ENCODE measurements around the gene HMG20A.
"Not testable (repeated sequence)": the region's sequence is repeated elsewhere in the genome, so short reads cannot be mapped to it uniquely, and the experiment has no call there.

HMG20A gene

DNA sequence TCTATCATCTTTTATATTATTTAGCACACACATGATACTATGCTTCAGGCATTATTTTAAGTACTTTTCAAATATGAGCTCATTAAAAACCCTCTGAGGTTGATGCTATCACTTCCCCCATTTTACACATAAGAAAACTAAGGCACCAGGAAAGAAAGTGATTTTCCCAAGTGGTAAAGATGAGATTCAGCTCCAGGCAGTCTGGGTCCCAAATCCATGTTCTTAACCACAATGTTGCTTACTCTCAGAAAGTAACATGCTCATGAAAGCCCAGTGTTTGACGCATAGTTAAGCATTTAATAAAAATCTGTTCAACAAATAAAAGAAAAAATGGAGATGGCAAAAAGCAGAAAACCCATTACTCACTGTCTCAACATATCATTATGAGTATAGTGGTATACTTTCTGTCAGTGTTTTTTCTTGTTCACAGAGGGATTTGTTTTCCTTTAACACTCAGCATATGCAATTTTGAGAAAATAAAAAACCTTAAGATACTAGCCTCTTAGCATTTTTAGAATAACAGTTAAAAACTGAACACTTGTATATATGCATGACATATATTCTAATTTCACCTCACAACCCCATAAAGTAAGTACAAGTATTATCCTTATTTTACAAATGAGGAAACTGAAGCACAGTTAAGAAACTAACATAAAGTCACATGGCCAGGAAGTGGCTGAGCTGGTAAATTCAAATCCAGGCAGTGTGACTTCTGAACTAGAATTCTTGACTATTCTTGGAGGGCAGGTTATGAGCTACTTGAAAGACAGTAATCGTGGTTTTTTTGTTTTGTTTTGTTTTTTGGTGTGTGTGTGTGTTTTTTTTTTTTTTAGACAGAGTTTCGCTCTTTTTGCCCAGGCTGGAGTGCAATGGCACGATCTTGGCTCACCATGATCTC is 11.2 kb upstream of the HMG20A start:
- DNase-seq: no peak

DNA sequence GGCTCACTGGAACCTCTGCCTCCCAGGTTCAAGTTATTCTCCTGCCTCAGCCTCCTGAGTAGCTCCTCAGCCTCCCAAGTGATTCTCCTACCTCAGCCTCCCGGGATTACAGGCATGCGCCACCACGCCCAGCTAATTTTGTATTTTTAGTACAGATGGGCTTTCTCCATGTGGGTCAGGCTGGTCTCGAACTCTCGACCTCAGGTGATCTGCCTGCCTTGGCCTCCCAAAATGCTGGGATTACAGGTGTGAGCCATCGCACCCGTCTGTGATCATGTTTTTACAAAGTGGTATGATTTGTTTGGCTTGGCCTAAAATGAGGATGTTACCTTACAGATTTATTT is 10.6 kb upstream of the HMG20A start:
- DNase-seq: not testable (repeated sequence)

DNA sequence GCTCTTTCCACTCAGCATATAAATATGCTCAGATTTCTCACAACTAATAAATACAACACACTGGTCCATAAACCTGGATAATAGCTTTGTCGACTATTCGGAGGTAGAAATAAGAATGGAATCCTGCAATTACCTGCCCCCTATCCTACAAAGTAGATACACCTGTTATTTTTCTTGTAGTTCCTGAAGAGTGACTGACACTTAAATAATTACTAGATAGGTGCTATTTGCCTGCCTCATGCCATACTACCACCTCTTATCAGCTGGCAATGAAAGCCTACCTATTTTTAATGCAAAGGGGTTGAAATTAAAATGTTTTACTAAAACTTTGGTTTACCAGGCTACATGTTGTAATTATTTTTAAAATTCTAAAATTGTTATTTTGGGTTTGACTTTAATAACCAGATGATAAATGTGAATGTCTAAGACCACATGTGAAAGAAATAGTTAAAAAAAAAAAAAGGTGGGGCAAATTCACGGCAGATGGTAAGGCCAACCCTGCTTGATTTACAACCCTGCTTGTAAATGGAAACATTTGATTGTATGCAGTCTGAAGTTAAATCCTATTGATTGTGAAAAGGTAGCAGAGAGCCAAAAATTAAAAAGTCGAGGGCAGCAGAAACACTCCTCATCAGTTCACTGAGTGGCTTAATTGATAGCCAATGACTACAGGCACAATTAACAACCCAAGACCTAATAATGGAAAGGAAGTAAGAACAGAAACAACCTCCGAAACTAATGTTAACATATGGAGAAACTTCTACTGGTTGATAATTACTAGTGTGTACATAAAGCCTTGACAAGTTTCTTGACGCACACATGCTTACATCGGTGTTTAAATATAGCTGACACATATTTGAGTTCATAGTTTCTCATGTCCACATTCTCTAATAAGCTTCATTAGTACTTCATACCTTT is 9.7 kb upstream of the HMG20A start:
- DNase-seq: peak in 2 of 3 experiments; percentile 69 to 93

DNA sequence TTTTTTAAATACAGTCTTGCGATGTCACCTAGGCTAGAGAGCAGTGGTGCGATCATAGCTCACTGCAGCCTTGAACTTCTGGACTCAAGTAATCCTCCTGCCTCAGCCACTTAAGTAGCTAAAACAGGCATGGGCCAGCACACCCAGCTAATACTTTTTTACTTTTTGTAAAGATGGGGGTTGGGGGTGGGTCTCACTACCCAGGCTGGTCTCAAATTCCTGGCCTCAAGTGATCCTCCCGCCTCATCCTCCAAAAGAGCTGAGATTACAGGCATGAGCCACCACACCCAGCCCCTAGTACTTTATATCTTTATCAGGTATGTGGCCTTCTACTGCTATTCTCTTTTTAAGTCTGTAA is 9.1 kb upstream of the HMG20A start:
- no peak for DNase-seq

DNA sequence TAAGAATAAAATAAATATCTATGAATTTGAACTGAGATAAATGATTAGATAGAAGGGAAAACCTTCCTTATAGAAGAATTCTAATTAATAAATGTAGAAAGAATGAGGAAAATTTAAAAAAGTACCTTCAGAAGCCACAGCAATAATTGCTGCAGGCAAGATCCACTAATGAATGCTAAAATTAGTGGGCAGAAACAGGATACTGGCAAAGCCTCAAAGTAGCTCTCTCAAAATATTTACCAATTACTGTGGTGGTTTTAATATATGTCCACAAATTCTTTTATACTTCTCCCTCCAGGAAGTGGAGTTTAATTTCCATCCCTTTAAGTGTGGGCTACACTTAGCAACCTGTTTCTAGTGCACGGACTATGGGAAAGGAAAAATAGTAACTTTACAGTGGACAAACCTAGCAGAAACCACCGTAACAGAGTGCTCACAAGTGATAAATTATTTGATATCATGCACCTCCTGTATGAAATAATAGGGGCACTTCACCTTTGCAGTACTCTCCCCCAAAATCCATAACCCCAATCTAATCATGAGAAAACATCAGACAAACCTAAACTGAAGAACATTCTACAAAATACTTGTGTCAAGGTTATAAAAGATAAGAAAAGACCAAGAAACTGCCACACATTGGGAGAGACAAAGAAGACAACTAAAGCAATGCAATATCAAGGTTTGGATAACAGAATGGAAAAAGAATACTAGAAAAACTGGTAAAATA is 7.6 kb upstream of the HMG20A start:
- peak in 1 of 3 experiments; percentile 42 for DNase-seq

DNA sequence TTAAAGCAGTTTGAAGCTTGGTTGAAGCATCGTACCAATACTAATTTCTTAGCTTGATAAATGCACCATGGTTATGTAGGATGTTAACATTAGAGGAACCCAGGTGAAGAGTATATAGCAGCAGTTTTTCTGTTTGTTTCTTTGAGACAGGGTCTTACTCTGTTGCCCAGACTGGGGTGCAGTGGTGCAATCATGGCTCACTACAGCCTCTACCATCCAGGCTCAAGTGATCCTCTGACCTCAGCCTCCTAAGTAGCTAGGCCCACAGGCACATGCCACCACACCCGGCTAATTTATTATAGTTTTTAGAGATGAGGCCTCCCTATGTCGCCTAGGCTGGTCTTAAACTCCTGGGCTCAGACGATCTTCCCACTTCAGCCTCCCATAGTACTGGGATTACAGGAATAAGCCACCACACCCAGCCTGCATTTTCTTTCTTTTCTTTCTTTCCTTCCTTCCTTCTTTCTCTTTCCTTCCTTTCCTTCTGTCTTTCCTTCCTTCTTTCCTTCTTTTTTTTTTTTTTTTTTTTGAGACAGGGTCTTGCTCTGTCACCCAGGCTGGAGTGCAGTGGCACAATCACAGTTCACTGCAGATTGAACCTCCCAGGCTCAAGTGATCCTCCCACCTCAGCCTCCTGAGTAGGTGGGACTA is 6.9 kb upstream of the HMG20A start:
- no peak for DNase-seq

DNA sequence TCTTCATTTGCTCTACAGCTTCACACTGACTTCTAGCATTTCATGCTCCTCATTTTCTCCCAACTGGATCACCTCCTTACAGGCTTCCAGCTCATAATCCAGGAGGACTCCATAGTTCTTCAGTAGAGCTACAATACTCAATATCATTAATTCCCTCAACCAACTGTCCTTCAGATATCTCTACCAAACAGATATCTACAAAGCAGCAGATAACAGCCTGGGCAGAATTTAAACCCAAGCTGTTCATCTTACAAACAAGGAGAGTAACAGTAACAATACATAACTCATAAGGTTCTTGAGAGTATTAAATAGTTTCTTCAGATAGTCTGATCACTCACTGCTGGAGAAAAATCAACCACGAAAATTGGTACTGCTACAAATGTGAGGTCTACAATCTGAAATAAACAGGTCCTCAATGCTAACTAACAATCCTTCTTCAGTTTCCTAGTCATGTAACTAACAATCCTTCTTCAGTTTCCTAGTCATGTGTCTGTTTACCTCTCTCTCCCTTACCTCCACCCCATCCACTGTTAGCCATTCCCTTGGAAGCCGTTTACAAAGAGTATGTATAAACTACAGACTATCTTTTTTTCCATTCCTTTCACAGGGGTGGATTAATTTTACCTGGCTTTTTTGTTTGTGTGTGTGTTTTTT is 5.8 kb upstream of the HMG20A start:
- no peak for DNase-seq

DNA sequence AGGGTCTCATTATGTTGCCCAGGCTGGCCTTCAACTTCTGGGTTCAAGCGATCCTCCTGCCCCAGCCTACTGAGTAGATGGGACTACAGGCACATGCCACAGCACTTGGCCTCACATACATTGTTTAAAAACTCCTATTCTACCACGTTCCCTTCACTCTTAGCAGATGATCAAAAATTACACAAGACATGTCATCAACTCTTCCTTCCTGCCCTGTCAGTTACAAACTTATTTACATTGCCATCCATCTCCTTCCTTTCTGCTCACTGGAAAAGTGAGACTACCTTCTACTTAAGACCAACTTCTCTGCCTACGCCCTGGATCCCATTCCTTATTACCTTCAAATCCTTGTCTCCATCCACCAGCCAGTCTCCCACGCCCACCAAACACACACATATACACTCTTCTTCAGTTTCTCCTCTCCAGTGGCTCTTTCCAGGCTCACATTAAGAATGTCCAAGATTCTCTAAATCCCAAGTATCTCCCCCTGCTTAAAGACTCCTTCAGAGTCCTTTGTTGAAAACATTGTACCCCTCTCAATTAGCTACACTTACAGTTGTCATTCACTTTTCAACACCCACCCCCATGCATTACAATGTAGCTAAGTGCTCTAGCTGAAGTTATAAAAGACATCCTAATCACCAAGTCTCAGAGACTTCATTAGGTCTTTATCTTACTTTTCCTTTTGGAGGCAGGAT is 5.1 kb upstream of the HMG20A start:
- no peak for DNase-seq

DNA sequence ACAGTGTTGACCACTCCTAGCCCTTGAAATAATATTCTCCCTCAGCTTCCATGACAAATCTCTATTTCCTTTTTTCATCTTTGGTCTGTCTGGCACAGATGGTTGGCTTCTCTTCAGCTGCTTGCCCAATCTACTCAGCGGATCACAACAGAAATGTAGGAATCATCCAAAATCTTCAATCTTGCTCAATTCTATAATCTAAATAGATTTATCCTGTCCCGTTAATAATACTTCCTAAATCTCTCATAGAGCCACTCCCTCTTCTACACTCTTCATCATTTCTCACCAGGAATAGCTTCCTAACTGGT is 4.6 kb upstream of the HMG20A start:
- no peak for DNase-seq

DNA sequence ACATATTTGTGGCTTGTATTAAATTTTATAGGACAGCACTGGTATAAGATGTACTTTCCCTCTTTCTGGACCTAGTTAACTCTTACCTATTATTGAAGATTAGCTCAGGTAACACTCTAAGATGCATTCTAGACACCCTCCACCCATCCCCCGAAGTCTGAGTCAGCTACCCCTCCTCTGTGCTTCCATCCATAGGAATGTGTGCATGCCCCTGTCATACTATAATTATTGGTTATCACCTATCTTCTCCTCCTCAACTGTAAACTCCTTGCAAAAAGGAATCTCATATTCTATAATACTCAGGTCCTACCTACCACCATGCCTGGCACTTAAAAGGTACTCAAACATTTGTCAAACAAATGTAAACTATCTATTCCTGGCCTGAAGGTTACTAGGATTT is 3.7 kb upstream of the HMG20A start:
- no peak for DNase-seq

DNA sequence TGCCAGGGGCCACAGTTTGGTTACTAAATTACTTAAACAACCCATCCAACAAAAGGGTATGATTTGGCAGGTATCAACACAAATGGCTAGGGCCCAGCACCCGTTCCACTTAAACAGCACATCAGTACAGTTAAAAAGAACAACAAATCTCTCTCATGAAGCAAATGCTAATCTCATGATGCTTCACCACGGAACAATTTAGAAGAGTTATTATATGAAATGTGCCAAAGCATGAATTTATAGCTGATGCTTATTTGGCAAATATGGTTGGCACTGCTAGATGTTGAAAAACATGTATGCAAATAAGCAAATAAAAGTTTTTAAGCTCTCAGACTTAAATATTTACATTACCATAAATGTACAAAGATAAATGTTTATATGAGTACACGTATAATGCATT is 3.1 kb upstream of the HMG20A start:
- DNase-seq: no peak

DNA sequence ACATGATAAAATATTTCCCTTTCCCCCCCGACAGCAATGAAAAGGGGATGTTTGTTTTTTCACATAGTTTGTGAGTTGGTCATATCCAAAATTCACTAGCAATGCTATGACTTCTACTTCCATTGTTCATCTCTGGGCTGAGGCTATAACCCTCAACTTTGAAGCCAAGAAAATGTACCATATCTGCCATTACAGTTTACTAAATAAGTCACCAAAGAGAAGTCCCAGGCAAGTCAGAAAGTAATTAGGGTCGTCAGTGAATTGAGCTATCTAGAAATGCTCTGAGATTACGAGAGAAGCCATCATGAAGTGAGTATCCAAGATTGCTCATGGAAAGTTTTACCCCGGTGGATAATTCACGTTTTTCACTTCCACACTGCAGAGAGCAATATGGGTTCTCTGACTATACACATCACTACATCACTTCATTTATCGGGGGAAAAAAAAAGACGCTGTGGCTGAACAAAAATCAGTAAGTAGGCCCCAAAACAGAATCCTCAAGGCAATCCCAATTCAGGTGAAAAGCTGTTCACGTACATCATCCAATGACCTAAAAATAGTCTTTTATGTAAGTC is 2.2 kb upstream of the HMG20A start:
- peak in 1 of 3 experiments; percentile 50 for DNase-seq

DNA sequence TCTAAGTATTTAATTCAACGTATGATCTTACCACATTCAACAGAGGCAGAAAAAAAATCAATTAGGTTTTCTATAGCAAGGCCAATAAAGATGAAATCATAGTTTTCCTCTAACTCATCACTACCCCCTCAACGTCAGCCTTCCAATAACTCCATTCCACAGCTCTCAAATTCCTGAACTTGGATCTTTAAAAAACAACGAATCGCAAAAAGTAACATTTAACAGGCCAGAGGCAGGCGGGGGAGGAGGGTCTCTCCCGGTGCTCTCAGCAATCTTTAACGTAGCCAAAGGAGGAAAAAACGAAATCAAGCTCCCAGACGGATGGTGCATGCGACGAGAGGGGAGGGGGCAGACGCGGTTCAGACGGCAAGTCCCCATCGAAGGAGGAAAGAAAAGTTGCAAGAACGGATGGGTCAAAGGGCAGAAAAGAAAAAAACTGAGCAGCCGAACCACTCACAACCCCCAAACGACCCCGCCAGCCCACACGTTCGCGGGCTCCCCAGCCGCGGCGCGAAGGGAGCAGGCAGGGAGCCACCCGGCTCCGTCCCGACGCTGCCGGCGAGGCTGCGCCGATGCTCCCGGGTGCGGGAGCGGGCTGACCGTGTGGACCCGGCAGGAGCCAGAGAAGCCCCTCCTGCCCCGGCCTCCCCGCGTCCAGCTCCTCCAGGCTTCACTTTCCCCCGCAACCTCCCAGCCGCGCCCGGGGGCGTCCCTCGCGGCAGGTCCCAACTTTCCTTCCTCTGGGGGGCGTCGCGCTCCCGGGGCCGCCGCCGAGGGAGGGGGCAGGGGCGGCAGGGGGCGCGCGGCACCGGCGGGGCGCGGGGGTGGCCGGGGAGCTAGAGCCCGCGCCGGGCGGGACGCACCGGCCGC is 1.5 kb upstream of the HMG20A start:
- DNase-seq: peak; percentile 32 to 76 (median 75)

DNA sequence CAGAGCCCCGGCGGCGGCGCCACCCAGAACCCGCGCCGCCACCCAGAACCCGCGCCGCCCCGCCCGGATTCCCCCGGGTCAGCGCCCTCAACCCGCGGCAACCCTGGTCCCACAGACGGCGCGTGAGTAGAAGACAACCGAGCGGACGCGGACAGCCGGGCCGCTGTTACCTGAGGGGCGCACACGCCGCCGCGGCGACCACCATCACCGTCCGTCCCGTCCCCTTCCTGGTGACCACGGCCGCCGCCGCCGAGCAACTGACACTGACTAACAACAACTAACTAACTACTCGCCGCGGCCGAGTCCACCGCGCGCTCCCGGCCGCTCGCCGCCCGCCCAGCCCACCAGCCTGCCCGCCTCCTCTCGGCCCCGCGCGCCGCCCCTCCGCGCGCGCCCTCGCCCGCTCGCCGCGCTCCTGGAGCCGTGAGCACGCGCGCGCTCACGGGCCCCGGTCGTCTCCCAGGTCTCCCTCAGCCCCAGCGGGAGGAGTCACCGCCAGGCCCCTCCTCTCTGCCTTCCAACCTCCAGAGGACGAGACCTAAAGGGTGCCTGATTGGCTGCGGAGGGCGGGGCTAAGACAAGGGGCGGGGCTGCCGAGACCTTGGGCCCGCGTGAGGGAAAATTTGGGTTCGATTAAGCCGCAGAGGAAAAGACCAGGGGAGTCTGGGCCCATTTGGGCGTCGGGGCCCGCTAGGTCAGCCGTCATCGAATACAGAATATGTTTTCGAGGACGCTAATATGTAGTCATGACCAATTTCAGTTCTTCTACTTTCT is 665 bp upstream of the HMG20A start, which contains the start of gene PEAK1:
TSS of gene PEAK1 (minus strand) at position 269 of the 774 bp plus-strand sequence. CDS start 238,178 bp downstream, outside the sequence.
- peak; percentile 95 to 100 (median 100) for DNase-seq

DNA sequence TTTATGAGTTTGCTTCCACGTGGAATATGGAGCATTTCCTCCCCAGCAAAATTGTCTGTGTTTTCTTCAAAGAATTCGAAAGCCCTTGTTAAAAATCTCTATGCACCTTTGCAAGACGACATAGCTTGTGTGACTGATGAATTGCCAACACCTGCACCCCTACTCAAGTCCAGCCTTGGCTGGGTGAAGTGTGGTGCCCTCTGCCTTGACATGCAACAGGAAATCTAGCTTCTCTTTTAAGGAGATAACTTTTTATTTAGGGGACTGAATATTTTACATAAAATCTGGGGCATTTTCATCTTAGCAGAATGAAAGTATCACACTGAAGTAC is 647 bp downstream of the HMG20A start:
- peak in 1 of 3 experiments; percentile 75 for DNase-seq

DNA sequence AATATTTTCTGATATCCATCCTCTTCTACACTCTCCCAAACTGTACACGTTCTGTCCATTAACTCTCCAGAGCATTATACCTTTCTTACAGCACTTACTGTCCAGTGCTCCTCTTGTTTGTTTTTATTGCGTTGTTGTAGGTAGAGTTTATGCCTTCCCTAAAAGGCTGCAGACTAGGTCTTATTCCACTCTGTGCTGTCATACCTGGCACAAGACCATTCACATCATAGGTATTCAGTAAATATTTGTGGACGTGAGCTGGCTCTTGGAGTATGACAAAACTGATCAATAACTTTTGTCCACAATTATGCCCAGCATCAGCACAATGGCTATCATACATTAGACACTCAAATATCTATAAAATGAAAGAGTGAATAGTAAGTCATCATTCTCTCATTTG is 4.4 kb downstream of the HMG20A start:
- DNase-seq: no peak

DNA sequence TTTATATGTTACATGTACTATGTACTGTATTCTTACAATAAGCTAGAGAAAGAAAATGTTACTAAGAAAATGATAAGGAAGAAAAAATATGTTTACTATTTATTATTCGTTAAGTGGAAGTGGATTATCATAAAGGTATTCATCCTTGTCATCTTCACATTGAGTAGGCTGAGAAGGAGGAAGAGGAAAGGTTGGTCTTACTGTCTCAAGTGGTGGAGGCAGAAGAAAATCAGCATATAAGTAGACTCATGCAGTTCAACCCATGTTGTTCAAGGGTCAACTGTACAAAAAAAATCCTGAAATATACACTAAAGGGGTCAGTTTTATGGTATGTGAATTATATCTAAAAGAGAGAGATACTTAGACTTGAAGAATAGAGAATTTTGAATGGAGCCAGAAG is 5.7 kb downstream of the HMG20A start:
- no peak for DNase-seq

DNA sequence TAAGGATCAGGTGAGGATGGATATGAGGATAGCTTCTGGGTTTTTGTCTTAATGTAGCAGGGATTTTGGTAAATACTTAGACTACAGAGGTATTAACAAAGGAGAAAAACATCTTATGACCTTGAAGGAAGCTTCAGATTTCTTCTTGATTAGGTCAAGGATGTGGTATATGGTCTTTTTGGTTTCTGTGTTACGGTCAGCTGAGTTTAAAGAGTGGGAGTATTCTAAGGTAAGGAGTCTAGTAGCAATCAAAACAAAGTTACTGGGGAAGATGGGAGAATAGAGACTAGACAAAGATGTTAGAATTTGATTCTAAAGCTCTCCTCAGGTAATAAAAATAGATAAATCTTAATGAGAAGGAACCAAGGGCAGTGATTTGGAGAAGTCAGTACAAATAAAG is 6.2 kb downstream of the HMG20A start:
- DNase-seq: no peak

DNA sequence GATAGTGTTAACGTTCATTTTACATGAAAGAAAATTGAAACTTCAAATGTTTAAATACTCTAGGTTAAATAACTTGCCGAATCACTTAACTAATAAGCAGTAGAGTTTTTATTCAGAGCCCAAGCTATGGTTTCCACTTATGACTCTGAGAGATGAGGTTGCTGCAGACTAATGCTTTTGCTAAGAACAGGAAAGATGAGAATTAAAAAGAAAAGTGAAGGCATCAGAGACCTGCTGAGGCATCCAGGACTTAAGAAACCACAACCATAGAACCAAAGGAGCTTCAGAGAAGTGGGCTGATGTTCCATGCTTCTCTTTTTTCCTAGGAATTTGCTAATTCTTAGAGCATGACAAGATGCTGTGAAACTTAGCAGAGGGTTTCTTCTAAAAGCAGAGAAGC is 9.5 kb downstream of the HMG20A start:
- no peak for DNase-seq

DNA sequence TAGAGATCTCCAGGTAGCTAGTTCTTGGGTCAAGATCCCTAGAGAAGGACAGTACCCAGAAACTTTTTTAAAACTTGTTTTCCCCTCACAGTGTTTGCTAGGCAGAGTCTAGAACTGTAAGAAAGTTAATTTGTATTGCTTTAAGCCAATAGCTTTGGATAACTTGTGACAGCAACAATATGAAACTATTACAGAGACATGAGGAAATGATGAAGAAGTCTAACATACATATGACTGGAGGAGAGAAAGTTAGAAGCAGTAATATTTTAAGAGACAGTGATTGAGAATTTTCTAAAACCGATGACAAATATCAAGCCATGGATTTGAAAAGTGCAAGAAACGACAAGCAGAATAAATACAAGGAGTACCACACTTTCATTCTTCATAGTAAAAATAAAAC is 10.0 kb downstream of the HMG20A start:
- DNase-seq: no peak
